Measurements from ENCODE around the gene JADE3. TPM values are rescaled to one million over a fixed set of nuclear protein-coding genes. Genes with fewer than 3 reads are reported as not detected.
"Not testable (repeated sequence)": the region's sequence is repeated elsewhere in the genome, so short reads cannot be mapped to it uniquely, and the experiment has no call there.

JADE3 gene
- total RNA-seq, 1 donor from 2014 or later: 17.0 TPM

DNA sequence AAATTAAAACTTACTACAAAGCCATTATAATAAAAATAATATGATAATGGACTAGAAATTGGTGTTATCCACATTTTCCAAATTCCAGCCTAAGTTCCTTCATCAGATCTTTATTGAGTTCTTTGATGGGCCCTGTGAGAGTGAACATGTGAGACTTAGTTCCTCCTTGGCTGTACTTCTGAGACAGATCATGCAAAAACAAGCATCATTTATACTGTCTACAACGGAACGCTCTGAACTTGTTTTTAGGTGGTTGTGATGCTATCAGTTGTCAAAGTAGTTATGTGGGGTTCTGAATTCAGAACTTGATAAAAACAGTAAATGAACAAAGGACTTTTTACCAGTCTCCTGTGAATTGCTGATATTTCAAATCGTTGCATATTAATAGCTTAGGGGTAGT, 48.9 kb downstream of the JADE3 start:
- H3K36me3 Mint-ChIP-seq: no peaks in the 10 kb centered on the region
- H3K27ac Mint-ChIP-seq: no peak overlapping the region

DNA sequence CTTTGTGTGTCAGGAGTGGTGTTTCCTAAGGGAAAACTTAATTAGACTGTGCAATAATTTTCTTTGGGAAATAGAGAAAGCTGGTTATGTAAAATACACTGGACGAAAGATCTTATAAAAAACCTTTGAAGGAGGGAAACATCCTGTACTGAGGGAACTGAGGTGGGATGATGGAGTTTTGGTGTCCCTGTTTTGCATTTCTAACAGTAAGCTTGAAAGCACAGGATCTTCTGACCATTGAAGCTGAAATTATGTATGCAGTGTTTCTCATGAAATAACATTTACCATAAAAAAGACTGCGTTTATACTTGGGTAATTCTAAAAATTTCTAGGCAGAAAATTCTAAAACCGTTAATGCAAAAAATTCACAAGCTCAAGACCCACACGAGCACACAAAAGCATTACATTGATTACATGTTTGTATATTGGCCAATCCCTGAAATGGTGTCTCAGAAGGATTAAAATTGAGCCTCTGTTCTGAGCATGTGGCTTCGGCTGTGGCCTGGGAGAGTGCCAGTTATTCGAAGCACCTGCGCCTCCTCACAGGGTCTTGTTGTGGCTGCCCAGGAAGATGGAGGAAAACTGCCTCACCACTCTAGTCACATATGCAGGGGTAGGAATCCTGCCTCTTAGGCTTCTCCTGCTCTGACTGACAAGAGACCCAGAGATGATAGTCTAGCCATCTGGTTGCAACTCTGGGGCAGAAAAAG, 49.5 kb downstream of the JADE3 start:
- H3K27ac Mint-ChIP-seq: no peak overlapping the region
- H3K36me3 Mint-ChIP-seq: no peaks in the 10 kb centered on the region
- H3K27me3 Mint-ChIP-seq: no peaks in the 10 kb centered on the region
- DNase-seq (ENCODE audit: extremely low spot score, unreplicated experiment): no peak
- TF ChIP-seq, protein P1, sequence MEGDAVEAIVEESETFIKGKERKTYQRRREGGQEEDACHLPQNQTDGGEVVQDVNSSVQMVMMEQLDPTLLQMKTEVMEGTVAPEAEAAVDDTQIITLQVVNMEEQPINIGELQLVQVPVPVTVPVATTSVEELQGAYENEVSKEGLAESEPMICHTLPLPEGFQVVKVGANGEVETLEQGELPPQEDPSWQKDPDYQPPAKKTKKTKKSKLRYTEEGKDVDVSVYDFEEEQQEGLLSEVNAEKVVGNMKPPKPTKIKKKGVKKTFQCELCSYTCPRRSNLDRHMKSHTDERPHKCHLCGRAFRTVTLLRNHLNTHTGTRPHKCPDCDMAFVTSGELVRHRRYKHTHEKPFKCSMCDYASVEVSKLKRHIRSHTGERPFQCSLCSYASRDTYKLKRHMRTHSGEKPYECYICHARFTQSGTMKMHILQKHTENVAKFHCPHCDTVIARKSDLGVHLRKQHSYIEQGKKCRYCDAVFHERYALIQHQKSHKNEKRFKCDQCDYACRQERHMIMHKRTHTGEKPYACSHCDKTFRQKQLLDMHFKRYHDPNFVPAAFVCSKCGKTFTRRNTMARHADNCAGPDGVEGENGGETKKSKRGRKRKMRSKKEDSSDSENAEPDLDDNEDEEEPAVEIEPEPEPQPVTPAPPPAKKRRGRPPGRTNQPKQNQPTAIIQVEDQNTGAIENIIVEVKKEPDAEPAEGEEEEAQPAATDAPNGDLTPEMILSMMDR (conservative IDR thresholded peaks at IDR 0.05): no peak
- no peak overlapping the region for H3K4me3 Mint-ChIP-seq
- H3K9me3 Mint-ChIP-seq: peaks cover 4% of the 10 kb centered on the region
- H3K4me1 Mint-ChIP-seq (ENCODE audit: unreplicated experiment): peaks cover 15% of the 10 kb centered on the region

More for the DNA sequence above, 48.9 kb downstream of the JADE3 start:
- Mint-ChIP-seq H3K4me1 (ENCODE audit: unreplicated experiment) (peaks cover 15% of the 10 kb centered on the region), H3K27me3 (no peaks in the 10 kb centered on the region), H3K9me3 (peaks cover 4% of the 10 kb centered on the region), H3K4me3 (no peak overlapping the region)
- DNase-seq (ENCODE audit: extremely low spot score, unreplicated experiment): no peak
- TF ChIP-seq, protein P1 (conservative IDR thresholded peaks at IDR 0.05): no peak

DNA sequence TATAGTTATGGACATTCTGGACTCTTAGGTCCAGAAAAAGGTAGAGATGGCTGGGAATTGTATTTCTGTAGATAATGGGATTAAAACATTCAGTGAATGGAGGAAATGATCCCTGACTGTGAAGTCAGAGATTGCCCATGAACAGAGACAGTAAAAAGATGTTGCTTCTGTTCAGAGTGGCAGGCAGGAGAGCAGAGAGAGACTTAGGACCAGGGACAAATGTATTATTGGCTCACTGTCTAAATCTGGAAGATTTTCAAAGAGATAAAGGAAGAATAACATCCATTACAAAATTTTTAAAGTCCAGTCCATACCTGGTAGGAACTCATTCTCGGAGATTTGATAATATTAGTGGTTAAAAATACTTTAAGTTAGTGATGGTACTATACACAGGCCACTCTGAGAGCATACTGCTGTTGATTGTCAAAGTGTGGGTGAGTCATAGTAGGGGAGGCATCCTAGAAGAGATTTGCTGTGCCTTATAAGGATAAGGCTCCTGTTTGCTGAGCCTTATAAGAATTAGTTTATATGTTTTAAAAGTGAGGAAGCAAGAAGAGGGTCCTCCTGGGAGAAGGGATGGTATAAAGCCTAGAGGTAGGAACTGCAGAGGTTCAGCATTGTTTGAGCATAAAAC, 53.0 kb downstream of the JADE3 start:
- peaks cover 23% of the 10 kb centered on the region for H3K4me1 Mint-ChIP-seq (ENCODE audit: unreplicated experiment)
- H3K9me3 Mint-ChIP-seq: peaks cover 4% of the 10 kb centered on the region
- TF ChIP-seq, protein P1 (conservative IDR thresholded peaks at IDR 0.05): no peak
- peaks cover 5% of the 10 kb centered on the region for H3K36me3 Mint-ChIP-seq
- no peak for DNase-seq (ENCODE audit: extremely low spot score, unreplicated experiment)
- H3K4me3 Mint-ChIP-seq: no peak overlapping the region
- H3K27ac Mint-ChIP-seq: no peak overlapping the region
- no peaks in the 10 kb centered on the region for H3K27me3 Mint-ChIP-seq

DNA sequence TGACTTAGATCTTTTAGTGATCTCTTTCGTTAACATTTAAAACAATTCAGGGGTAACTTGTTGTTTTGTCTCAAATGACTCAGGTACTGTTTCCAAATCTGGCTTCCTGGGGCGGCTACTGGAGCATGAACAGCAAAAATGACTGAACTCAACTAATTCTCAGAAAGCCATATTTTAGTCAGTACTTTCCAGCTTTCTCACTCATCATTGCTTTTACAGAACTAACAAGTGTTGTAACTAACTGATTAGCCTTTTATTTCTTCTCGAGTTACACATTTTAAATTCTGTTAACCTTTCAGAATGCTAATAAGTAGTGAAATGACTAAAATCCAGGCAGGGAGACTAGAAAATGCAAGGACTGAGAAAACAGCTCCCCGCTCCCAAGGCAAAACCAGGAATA, 55.3 kb downstream of the JADE3 start:
- Mint-ChIP-seq H3K4me3 (no peak overlapping the region), H3K9me3 (peaks cover 9% of the 10 kb centered on the region), H3K27me3 (no peaks in the 10 kb centered on the region), H3K36me3 (peaks cover 5% of the 10 kb centered on the region), H3K4me1 (ENCODE audit: unreplicated experiment) (peaks cover 19% of the 10 kb centered on the region), H3K27ac (no peak overlapping the region)
- TF ChIP-seq, protein P1 (conservative IDR thresholded peaks at IDR 0.05): no peak
- no peak for DNase-seq (ENCODE audit: extremely low spot score, unreplicated experiment)

DNA sequence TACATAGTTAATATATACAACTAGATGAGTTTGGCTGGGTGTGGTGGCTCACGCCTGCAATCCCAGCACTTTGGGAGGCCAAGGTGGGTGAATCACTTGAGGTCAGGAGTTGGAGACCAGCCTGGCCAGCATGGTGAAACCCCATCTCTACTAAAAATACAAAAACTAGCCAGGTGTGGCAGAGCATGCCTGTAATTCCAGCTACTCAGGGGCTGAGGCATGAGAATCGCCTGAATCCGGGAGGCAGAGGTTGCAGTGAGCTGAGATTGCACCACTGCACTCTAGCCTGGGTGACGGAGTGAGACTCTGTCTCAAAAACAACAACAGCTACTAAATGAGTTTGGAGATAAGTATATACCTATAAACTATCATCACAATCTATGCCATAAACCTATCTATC, 64.8 kb downstream of the JADE3 start:
- DNase-seq (ENCODE audit: extremely low spot score, unreplicated experiment); H3K36me3 Mint-ChIP-seq; H3K27me3 Mint-ChIP-seq; H3K9me3 Mint-ChIP-seq; H3K4me1 Mint-ChIP-seq (ENCODE audit: unreplicated experiment); H3K4me3 Mint-ChIP-seq; H3K27ac Mint-ChIP-seq: not testable (repeated sequence)
